H1 (cell line): ENCODE measurements around the gene KLHL29. TPM values are rescaled to one million over a fixed set of nuclear protein-coding genes. Genes with fewer than 3 reads are reported as not detected.

ENCODE experiments used
- ASH2L ChIP-seq: fragments of 200-600, 300-600 bp; sonication (generic); IDR thresholded peaks from one replicate; pipeline ENCODE4 v1.7.1; 2017; ENCODE audit warnings: low read length
- BACH1 ChIP-seq: IDR thresholded peaks from 2 replicates; pipeline ENCODE4 v1.6.1; 2012; ENCODE audit warnings: low read length, improper control_type of control experiment
- BRCA1 ChIP-seq: IDR thresholded peaks from 2 replicates; pipeline ENCODE4 v1.6.1; 2012; ENCODE audit warnings: low read depth, low read length, improper control_type of control experiment
- CHD2 ChIP-seq: IDR thresholded peaks from 2 replicates; pipeline ENCODE4 v1.6.1; 2012; ENCODE audit warnings: low read length, improper control_type of control experiment
- CHD7 ChIP-seq: fragments of 300-600 bp; sonication (generic); IDR thresholded peaks from 2 replicates; pipeline ENCODE4 v1.7.1; 2012; ENCODE audit warnings: low read length, moderate library complexity, mild to moderate bottlenecking, inconsistent platforms; ENCODE audit not compliant: insufficient replicate concordance
- CREB1 ChIP-seq: IDR thresholded peaks from 2 replicates; pipeline ENCODE4 v1.6.1; 2012; ENCODE audit warnings: inconsistent platforms
- EZH2 ChIP-seq: fragments of 200-600 bp; sonication (generic); IDR thresholded peaks from 2 replicates; pipeline ENCODE4 v1.7.1; 2012; ENCODE audit warnings: low read depth, mild to moderate bottlenecking, moderate library complexity, low read length, inconsistent platforms; ENCODE audit not compliant: severe bottlenecking
- GTF2F1 ChIP-seq: IDR thresholded peaks from 2 replicates; pipeline ENCODE4 v1.6.1; 2012; ENCODE audit warnings: low read depth, low read length, improper control_type of control experiment, borderline replicate concordance
- PHF8 ChIP-seq: fragments of 200-600 bp; sonication (generic); conservative IDR thresholded peaks from 2 replicates; pipeline ENCODE4 v1.7.1; 2012; ENCODE audit warnings: low read depth, mild to moderate bottlenecking, inconsistent platforms, low read length, moderate library complexity
- POLR2AphosphoS5 ChIP-seq: IDR thresholded peaks from 2 replicates; pipeline ENCODE4 v1.6.1; 2011; ENCODE audit warnings: low read depth, low read length
- ZNF274 ChIP-seq: IDR thresholded peaks from 2 replicates; pipeline ENCODE4 v1.7.0; 2012; ENCODE audit warnings: low read length, borderline replicate concordance; ENCODE audit errors: extremely low read depth
- polyA plus RNA-seq, 7 experiments: library from polyadenylated mRNA; depleted of rRNA in 3 of 7; stranded (reverse) in 5 of 7; unstranded in 2 of 7; fragments of >200 nt in 5 of 7; fragments of 200-250 nt in 2 of 7; gene quantifications; 1 replicate in 5 of 7; 2 replicates in 1 of 7; 4 replicates in 1 of 7; pipeline versions ENCODE4 v1.2.1 to v1.2.3, GENCODE V29; 2011 to 2013; ENCODE audit warnings: missing spikeins in 2 of 7, mixed read lengths in 2 of 7
- total RNA-seq: library from RNA; stranded (reverse); fragmentation: NEBNext Ultra II Directional; extraction: Animal tissue kit (Norgen Biotek cat#: 25700); gene quantifications from 2 replicates; pipeline ENCODE4 v1.2.1, GENCODE V29; 2021

KLHL29 gene
- total and polyA plus RNA-seq, 2 of the 8 experiments (the other 6 are each of a cell fraction or from before 2014, with no cell fraction given), result 1.1 to 4.7 TPM

GRCh38 chr2:23346781-23347180, 38.2 kb upstream of the KLHL29 start (continued):
- TF ChIP-seq CHD7, result no peak
- no peak for TF ChIP-seq EZH2
- TF ChIP-seq CHD2, result no peak
- no peak for TF ChIP-seq BACH1
- no peak for TF ChIP-seq GTF2F1
- TF ChIP-seq CREB1, result no peak
- no peak for TF ChIP-seq PHF8
- TF ChIP-seq BRCA1, result no peak
- TF ChIP-seq ZNF274, result no peak
- TF ChIP-seq ASH2L, result no peak
- TF ChIP-seq POLR2AphosphoS5, result no peak
